ENCODE data around the gene TDP1. TPM values are rescaled to one million over a fixed set of nuclear protein-coding genes. Genes with fewer than 3 reads are reported as not detected.

Gene TDP1
- total and polyA plus RNA-seq, 2 experiments from 2014 or later: 11.8 to 12.6 TPM

GRCh38 chr14:90050271-90050670, 94.5 kb downstream of the TDP1 start:
- Histone ChIP-seq H3K36me3 (ENCODE audit: low read depth) (no peaks in the 10 kb centered on the region), H3K27me3 (replicated peaks; ENCODE audit: insufficient read depth) (no peaks in the 10 kb centered on the region), H2AFZ (no peak overlapping the region), H3K27ac (no peak overlapping the region), H3K9me2 (ENCODE audit: insufficient read depth) (no peaks in the 10 kb centered on the region), H3K4me2 (ENCODE audit: unreplicated experiment) (no peak overlapping the region), H3K9me3 (ENCODE audit: low read depth) (no peaks in the 10 kb centered on the region), H3K4me3 (no peak overlapping the region), H3F3A (ENCODE audit: insufficient read depth) (0 out of 2 replicates have a peak, but pooled peaks cover 3% of the 10 kb centered on the region), H4K20me1 (ENCODE audit: insufficient read depth) (no peaks in the 10 kb centered on the region), H3K79me2 (ENCODE audit: insufficient read depth) (no peaks in the 10 kb centered on the region), H3K9ac (no peak overlapping the region), H3K4me1 (ENCODE audit: insufficient read depth) (peaks cover 11% of the 10 kb centered on the region)
- in situ Hi-C loops (cut with MboI): no loop called here
- no peak for DNase-seq
- no peak for TF ChIP-seq EZH2 (IDR thresholded peaks at IDR 0.05; ENCODE audit: insufficient read depth, poor library complexity, severe bottlenecking)
- no peak for TF ChIP-seq EZH2phosphoT487 (IDR thresholded peaks at IDR 0.05; ENCODE audit: insufficient read depth, low read depth)
- 96 to 99% methylated on average over 4 of the region's 4 CpGs for WGBS, 2 experiments (ENCODE audit: low coverage in 1 of 2, low lambda C conversion rate in 2 of 2, missing lambda C conversion rate in 2 of 2)

DNA sequence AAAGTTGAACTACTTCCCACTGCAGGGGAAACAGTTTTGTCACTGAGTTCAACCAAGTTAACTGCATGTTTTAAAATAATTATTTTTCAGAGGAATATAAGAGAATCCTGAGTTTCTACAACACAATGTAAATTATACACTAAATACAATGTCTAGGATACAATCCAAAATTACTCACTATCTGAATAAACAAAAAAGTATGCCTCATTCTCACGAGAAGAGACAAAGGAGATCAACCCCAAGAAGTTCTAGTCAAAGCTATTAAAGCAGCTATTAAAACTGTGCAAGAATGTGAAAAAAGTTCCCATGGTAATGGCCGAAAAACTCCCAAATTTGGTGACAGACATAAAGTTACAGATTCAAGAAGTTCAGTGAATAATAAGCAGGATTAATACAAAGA, 97.3 kb downstream of the TDP1 start:
- H3K27ac ChIP-seq: peak overlapping the region; percentile 18
- H3K9ac ChIP-seq: no peak overlapping the region
- peak overlapping the region; percentile 28 for H3K4me2 ChIP-seq (ENCODE audit: unreplicated experiment)
- TF ChIP-seq EZH2 (IDR thresholded peaks at IDR 0.05; ENCODE audit: insufficient read depth, poor library complexity, severe bottlenecking) (no peak), EZH2phosphoT487 (IDR thresholded peaks at IDR 0.05; ENCODE audit: insufficient read depth, low read depth) (no peak)
- H3K36me3 ChIP-seq (ENCODE audit: low read depth): no peaks in the 10 kb centered on the region
- in situ Hi-C loops (cut with MboI): no loop called here
- no peaks in the 10 kb centered on the region for H3K9me3 ChIP-seq (ENCODE audit: low read depth)
- WGBS, 2 experiments (ENCODE audit: low coverage in 1 of 2, low lambda C conversion rate in 2 of 2, missing lambda C conversion rate in 2 of 2): 23 to 24% methylated on average over 2 of the region's 2 CpGs
- H3K4me1 ChIP-seq (ENCODE audit: insufficient read depth): peaks cover 11% of the 10 kb centered on the region
- H3K9me2 ChIP-seq (ENCODE audit: insufficient read depth): no peaks in the 10 kb centered on the region
- DNase-seq: peak; percentile 69
- H3K27me3 ChIP-seq (replicated peaks; ENCODE audit: insufficient read depth): peaks cover 20% of the 10 kb centered on the region
- no peak overlapping the region for H2AFZ ChIP-seq
- no peaks in the 10 kb centered on the region for H3K79me2 ChIP-seq (ENCODE audit: insufficient read depth)
- no peaks in the 10 kb centered on the region for H4K20me1 ChIP-seq (ENCODE audit: insufficient read depth)
- H3F3A ChIP-seq (ENCODE audit: insufficient read depth): 0 out of 2 replicates have a peak, but pooled peaks cover 3% of the 10 kb centered on the region
- H3K4me3 ChIP-seq: no peak overlapping the region

DNA sequence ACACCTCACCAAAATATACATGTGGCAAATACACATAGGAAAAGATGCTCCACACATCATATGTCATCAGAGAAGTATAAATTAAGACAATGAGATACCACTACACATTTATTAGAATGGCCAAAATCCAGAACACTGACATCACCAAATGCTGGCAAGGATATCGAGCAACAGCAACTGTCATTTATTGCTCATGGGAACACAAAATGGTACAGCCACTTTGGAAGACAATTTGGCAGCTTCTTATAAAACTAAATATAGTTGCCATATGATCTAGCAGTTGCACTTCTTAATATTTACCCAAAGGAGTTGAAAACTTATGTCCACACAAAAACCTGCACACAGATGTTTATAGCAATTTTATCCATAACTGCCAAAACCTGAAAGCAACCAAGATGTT, 99.1 kb downstream of the TDP1 start:
- no peak for DNase-seq
- Histone ChIP-seq H3K9me2 (ENCODE audit: insufficient read depth) (no peaks in the 10 kb centered on the region), H4K20me1 (ENCODE audit: insufficient read depth) (no peaks in the 10 kb centered on the region), H2AFZ (no peak overlapping the region), H3K4me3 (no peak overlapping the region), H3K27ac (no peak overlapping the region), H3K27me3 (replicated peaks; ENCODE audit: insufficient read depth) (peaks cover 37% of the 10 kb centered on the region), H3K9ac (no peak overlapping the region), H3K79me2 (ENCODE audit: insufficient read depth) (no peaks in the 10 kb centered on the region), H3F3A (ENCODE audit: insufficient read depth) (0 out of 2 replicates have a peak, but pooled peaks cover 3% of the 10 kb centered on the region), H3K9me3 (ENCODE audit: low read depth) (no peaks in the 10 kb centered on the region), H3K4me1 (ENCODE audit: insufficient read depth) (peaks cover 11% of the 10 kb centered on the region), H3K36me3 (ENCODE audit: low read depth) (no peaks in the 10 kb centered on the region), H3K4me2 (ENCODE audit: unreplicated experiment) (no peak overlapping the region)
- in situ Hi-C loops (cut with MboI): no loop called here
- TF ChIP-seq EZH2phosphoT487 (IDR thresholded peaks at IDR 0.05; ENCODE audit: insufficient read depth, low read depth): no peak
- TF ChIP-seq EZH2 (IDR thresholded peaks at IDR 0.05; ENCODE audit: insufficient read depth, poor library complexity, severe bottlenecking): no peak
- 6 to 11% methylated on average over 1 of the region's 1 CpG for WGBS, 2 experiments (ENCODE audit: low coverage in 1 of 2, low lambda C conversion rate in 2 of 2, missing lambda C conversion rate in 2 of 2)

DNA sequence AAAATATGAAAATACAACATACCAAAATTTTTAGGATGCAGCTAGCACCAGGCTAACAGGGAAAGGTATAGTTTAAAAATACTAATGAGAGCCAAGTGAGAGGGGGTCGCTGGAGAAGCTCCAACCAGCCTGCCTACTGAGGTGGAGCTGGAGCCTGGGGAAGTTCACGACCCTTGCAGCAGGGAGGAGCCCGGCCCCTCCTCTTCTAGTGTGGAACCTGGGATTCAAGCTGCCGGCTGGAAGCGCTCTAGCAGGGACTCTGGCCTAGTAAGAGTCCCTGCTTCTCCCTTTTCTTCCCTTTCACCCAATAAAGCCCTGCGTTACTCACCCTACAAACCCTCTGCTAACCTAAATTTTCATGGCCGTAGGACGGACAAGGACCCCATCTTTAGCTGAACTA, 101.1 kb downstream of the TDP1 start:
- 44 to 52% methylated on average over 8 of the region's 8 CpGs for WGBS, 2 experiments (ENCODE audit: low coverage in 1 of 2, low lambda C conversion rate in 2 of 2, missing lambda C conversion rate in 2 of 2)
- Histone ChIP-seq H3K27me3 (replicated peaks; ENCODE audit: insufficient read depth) (peaks cover 49% of the 10 kb centered on the region), H3K9ac (no peak overlapping the region), H4K20me1 (ENCODE audit: insufficient read depth) (no peaks in the 10 kb centered on the region), H3K9me2 (ENCODE audit: insufficient read depth) (no peaks in the 10 kb centered on the region), H3K27ac (no peak overlapping the region), H2AFZ (no peak overlapping the region), H3K36me3 (ENCODE audit: low read depth) (no peaks in the 10 kb centered on the region), H3K4me2 (ENCODE audit: unreplicated experiment) (no peak overlapping the region), H3K9me3 (ENCODE audit: low read depth) (no peaks in the 10 kb centered on the region), H3K4me1 (ENCODE audit: insufficient read depth) (peaks cover 11% of the 10 kb centered on the region), H3K79me2 (ENCODE audit: insufficient read depth) (no peaks in the 10 kb centered on the region), H3F3A (ENCODE audit: insufficient read depth) (0 out of 2 replicates have a peak, but pooled peaks cover 3% of the 10 kb centered on the region), H3K4me3 (no peak overlapping the region)
- in situ Hi-C loops (cut with MboI): no loop called here
- no peak for TF ChIP-seq EZH2 (IDR thresholded peaks at IDR 0.05; ENCODE audit: insufficient read depth, poor library complexity, severe bottlenecking)
- TF ChIP-seq EZH2phosphoT487 (IDR thresholded peaks at IDR 0.05; ENCODE audit: insufficient read depth, low read depth): no peak
- DNase-seq: no peak
